OCI-LY7 (cell line): ENCODE data around the gene TBPL1.

Source experiments
- EZH2phosphoT487 ChIP-seq: fragments of 200-600 bp; sonication (generic); IDR thresholded peaks from 2 replicates; pipeline ENCODE4 v1.6.1; 2018; ENCODE audit warnings: low read depth, borderline replicate concordance, mild to moderate bottlenecking, mixed run types, antibody characterized with exemption, low read length, moderate library complexity, mixed read lengths
- TF ChIP-seq, protein P1 (sequence below): fragments of 200-600 bp; sonication (generic); conservative IDR thresholded peaks from 2 replicates; pipeline ENCODE4 v1.5.1; 2014; ENCODE audit warnings: mild to moderate bottlenecking, antibody characterized with exemption, low read length, moderate library complexity, mixed read lengths

DNA sequence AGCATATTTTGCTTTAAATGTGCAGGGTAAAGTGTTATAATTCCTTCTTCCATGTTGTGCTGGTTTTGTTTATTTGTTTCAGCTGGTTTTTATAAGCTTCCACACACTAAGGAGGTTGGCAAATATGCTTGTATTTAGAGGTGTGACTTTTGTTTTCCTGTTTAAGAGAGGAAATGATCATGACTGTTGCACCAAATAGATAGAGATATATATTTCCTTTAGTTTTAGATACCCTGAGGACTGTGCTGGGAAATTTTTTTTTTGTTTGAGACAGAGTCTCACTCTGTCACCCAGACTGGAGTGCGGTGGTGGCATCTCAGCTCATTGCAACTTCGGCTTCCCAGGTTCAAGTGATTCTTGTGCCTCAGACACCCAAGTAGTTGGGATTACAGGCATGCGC is 5.8 kb downstream of the TBPL1 start:
- TF ChIP-seq, protein P1, sequence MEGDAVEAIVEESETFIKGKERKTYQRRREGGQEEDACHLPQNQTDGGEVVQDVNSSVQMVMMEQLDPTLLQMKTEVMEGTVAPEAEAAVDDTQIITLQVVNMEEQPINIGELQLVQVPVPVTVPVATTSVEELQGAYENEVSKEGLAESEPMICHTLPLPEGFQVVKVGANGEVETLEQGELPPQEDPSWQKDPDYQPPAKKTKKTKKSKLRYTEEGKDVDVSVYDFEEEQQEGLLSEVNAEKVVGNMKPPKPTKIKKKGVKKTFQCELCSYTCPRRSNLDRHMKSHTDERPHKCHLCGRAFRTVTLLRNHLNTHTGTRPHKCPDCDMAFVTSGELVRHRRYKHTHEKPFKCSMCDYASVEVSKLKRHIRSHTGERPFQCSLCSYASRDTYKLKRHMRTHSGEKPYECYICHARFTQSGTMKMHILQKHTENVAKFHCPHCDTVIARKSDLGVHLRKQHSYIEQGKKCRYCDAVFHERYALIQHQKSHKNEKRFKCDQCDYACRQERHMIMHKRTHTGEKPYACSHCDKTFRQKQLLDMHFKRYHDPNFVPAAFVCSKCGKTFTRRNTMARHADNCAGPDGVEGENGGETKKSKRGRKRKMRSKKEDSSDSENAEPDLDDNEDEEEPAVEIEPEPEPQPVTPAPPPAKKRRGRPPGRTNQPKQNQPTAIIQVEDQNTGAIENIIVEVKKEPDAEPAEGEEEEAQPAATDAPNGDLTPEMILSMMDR: no peak
- no peak for TF ChIP-seq EZH2phosphoT487
